Right lobe of liver (tissue), 6 donors: Measurements from ENCODE around the gene HELZ. TPM values are rescaled to one million over a fixed set of nuclear protein-coding genes. Genes with fewer than 3 reads are reported as not detected.

Experiments used
- ATAC-seq, 4 donors: fragments of 200-7000 bp; cut with Tn5 transposase; one replicate each; pipeline ENCODE4 v1.9.1; 2020; ENCODE audit warnings: mild to moderate bottlenecking in 4 of 4, moderate library complexity in 4 of 4
- DNase-seq, 3 donors: peaks; one replicate each; pipeline ENCODE4 v3.0.0-alpha.2; 2020
- H3K27ac ChIP-seq, 3 donors: fragments of 200-600 bp; one replicate each; pipeline ENCODE4 v1.8.0; 2022
- H3K27me3 ChIP-seq, 2 donors: fragments of 200-600 bp; one replicate each; pipeline ENCODE4 v1.8.0; 2022
- H3K36me3 ChIP-seq, 4 donors: fragments of 200-600 bp; sonication (generic) in 1 of 4; one replicate each; pipeline versions ENCODE4 v1.5.1 to v1.8.0; 2017 to 2022; ENCODE audit warnings: control low read depth in 1 of 4
- H3K4me1 ChIP-seq, 4 donors: fragments of 200-600 bp; sonication (generic) in 1 of 4; one replicate each; pipeline versions ENCODE4 v1.5.1 to v1.8.0; 2017 to 2022; ENCODE audit warnings: control low read depth in 1 of 4
- H3K4me3 ChIP-seq, 3 donors: fragments of 200-600 bp; one replicate each; pipeline ENCODE4 v1.8.0; 2022
- H3K9me3 ChIP-seq, 4 donors: fragments of 200-600 bp; sonication (generic) in 1 of 4; one replicate each; pipeline versions ENCODE4 v1.5.1 to v1.8.0; 2017 to 2022; ENCODE audit warnings: control low read depth in 1 of 4
- CTCF ChIP-seq, 4 donors: fragments of 200-600 bp in 3 of 4; fragments of 450-650 bp in 1 of 4; IDR thresholded peaks; one replicate each; pipeline versions ENCODE4 v1.5.1 to v1.8.0; 2016 to 2022; ENCODE audit warnings: antibody characterized with exemption in 4 of 4, mild to moderate bottlenecking in 2 of 4
- POLR2A ChIP-seq: fragments of 450-650 bp; IDR thresholded peaks from one replicate; pipeline ENCODE4 v1.6.1; 2017; ENCODE audit warnings: antibody characterized with exemption, mild to moderate bottlenecking
- WGBS: methylation state at CpG from one replicate; pipeline ENCODE4 v1.1.6; 2018; ENCODE audit warnings: low coverage, low lambda C conversion rate; ENCODE audit not compliant: insufficient coverage; ENCODE audit errors: missing lambda C conversion rate; 5-methylcytosine and 5-hydroxymethylcytosine counted together
- intact Hi-C, 2 donors: fragments of 100-400 bp; cut with DNase I; formaldehyde crosslinking; loops; one replicate each; pipeline versions ENCODE4 v1.11.2 to v1.14.1; 2022
- long read RNA-seq: library from polyadenylated mRNA; unstranded; transcript quantifications from one replicate; pipeline ENCODE4 v2.0.0, GENCODE V29; 2019
- total RNA-seq, 6 experiments: library from RNA; depleted of rRNA in 2 of 6; stranded (reverse); fragments of >200 nt in 2 of 6; fragmentation: NEBNext Ultra II Directional in 3 of 6; extraction: Animal tissue kit (Norgen Biotek cat#: 25700) in 3 of 6; gene quantifications; one replicate each; pipeline versions ENCODE4 v1.1.0 to v1.2.4, GENCODE V29; 2016 to 2023
- donor health status: DM: no; HTN: yes; CAD: no.
- donor health status: DM: no; HTN: no; CAD: no.
- donor health status: DM: no; HTN: no; CAD: no.
- donor health status: DM: no; HTN: yes; CAD: no.
- donor health status: DM: no; HTN: yes; CAD: no.

Gene HELZ
- total RNA-seq: 10 to 100 TPM; 24.2 to 33.6 (median 30.9) TPM
- long read RNA-seq, partial matches to known transcripts: 1 of 2 reads
- long read RNA-seq, other reads (novel, unspliced or antisense): 1 of 2 reads

GRCh38 chr17:67245073-67245693 lies at the start of gene HELZ:
Gene HELZ, minus strand, starts transcription at chr17:67245196. Its CDS starts 26,392 bp downstream, at chr17:67218804.
- TF ChIP-seq CTCF (IDR thresholded peaks at IDR 0.05): no peak
- peak; percentile 37 for TF ChIP-seq POLR2A
- DNase-seq: peak; percentile 88 to 91 (median 90)
- H3K4me1 ChIP-seq: peaks cover 0 to 33% (median 3%) of the 10 kb centered on the region in 4 donors
- H3K27me3 ChIP-seq: no peaks in the 10 kb centered on the region
- peak within 1 kb of the TSS; percentile 99 for H3K27ac ChIP-seq
- 0% methylated on average over 45 of the region's 67 CpGs for WGBS
- no peaks in the 10 kb centered on the region for H3K9me3 ChIP-seq
- ATAC-seq: peak; percentile 77 to 88 (median 84)
- peaks cover 0 to 6% (median 0%) of the 10 kb centered on the region in 4 donors for H3K36me3 ChIP-seq
- H3K4me3 ChIP-seq: peak within 1 kb of the TSS; percentile 96 to 99 (median 98)
- intact Hi-C loops: loop anchor here in 1 of 2 donors (10.0 kb wide), 1 partner anchor 50 kb away; no protein-coding TSS in a partner anchor

- TF ChIP-seq POLR2A (no peak), CTCF (IDR thresholded peaks at IDR 0.05) (peak; percentile 74 to 92 (median 86))
- intact Hi-C loops: loop anchor here in 1 of 2 donors (10.0 kb wide), 1 partner anchor 49 kb away; the partner anchor contains the start of gene HELZ
- H3K27me3 ChIP-seq: no peaks in the 10 kb centered on the region
- ATAC-seq (peak; percentile 87 to 91 (median 88)), DNase-seq (peak; percentile 75 to 82 (median 78))
- H3K27ac ChIP-seq: peak overlapping the region in 1 of 3 donors; percentile 7
- H3K4me1 ChIP-seq: peaks cover 0 to 4% (median 0%) of the 10 kb centered on the region in 4 donors
- H3K4me3 ChIP-seq: peak overlapping the region in 1 of 3 donors; percentile 5
- H3K9me3 ChIP-seq: no peaks in the 10 kb centered on the region
- H3K36me3 ChIP-seq: no peaks in the 10 kb centered on the region
- 23% methylated on average over 19 of the region's 32 CpGs for WGBS
Measured at GRCh38 chr17:67293251-67294203, 48.5 kb upstream of the HELZ start.

GRCh38 chr17:67290711-67291291 lies 45.8 kb upstream of the HELZ start:
- ATAC-seq: no peak
- no peak for DNase-seq
- no peak for TF ChIP-seq POLR2A
- TF ChIP-seq CTCF (IDR thresholded peaks at IDR 0.05): no peak
- intact Hi-C loops: loop anchor here in 1 of 2 donors (10.0 kb wide), 1 partner anchor 46 kb away; the partner anchor contains the start of gene HELZ
- Histone ChIP-seq H3K4me1 (peaks cover 0 to 4% (median 0%) of the 10 kb centered on the region in 4 donors), H3K4me3 (no peak overlapping the region), H3K36me3 (no peaks in the 10 kb centered on the region), H3K9me3 (no peaks in the 10 kb centered on the region), H3K27ac (no peak overlapping the region), H3K27me3 (no peaks in the 10 kb centered on the region)
- 71% methylated on average over 9 of the region's 11 CpGs for WGBS

- WGBS: 60% methylated on average over 2 of the region's 3 CpGs
- no peak overlapping the region for H3K27ac ChIP-seq
- ATAC-seq: no peak
- TF ChIP-seq CTCF (IDR thresholded peaks at IDR 0.05): no peak
- no peak for TF ChIP-seq POLR2A
- H3K36me3 ChIP-seq: no peaks in the 10 kb centered on the region
- H3K9me3 ChIP-seq: no peaks in the 10 kb centered on the region
- H3K4me3 ChIP-seq: no peak overlapping the region
- H3K4me1 ChIP-seq: peaks cover 0 to 4% (median 0%) of the 10 kb centered on the region in 4 donors
- intact Hi-C loops: loop anchor here in 1 of 2 donors (10.0 kb wide), 1 partner anchor 45 kb away; the partner anchor contains the start of gene HELZ
- DNase-seq: no peak
- H3K27me3 ChIP-seq: no peaks in the 10 kb centered on the region
Measured at GRCh38 chr17:67290244-67290643, 45.2 kb upstream of the HELZ start.
